ENCODE results near the gene C19orf67.

The C19orf67 gene

DNA sequence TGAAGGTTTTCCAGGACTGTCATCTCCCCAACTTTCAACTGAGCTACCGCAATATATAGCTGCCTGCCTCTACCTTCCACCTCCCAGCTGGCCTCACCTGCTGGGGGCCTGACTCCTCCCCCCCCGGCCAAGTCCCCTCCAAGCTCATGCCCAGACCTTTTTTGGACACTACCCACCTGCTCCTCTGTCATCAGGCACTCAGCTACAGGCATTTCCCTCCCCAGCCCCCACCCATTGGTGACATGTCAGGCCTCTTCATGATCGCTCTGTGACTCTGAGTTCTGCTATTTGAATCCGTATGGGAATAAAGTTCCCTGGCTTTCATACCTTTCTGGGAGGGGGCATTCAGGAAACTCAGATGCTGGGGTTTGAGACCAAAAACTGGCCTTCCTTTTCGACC, 30.2 kb upstream of the C19orf67 start:
- H3K4me3 Mint-ChIP-seq: peak overlapping the region; percentile 92
- H3K9me3 Mint-ChIP-seq: no peaks in the 10 kb centered on the region
- no peaks in the 10 kb centered on the region for H3K27me3 Mint-ChIP-seq
- peaks cover 85% of the 10 kb centered on the region for H3K4me1 Mint-ChIP-seq (ENCODE audit: low read depth)
- intact Hi-C loops (cut with micrococcal nuclease): loop anchor here (2.0 to 5.0 kb wide), 2 partner anchors 25 to 33 kb away; partner anchors contain the start of gene SAMD1
- H3K27ac Mint-ChIP-seq: peak overlapping the region; percentile 93
- peaks cover 28% of the 10 kb centered on the region for H3K36me3 Mint-ChIP-seq (ENCODE audit: low read depth)

DNA sequence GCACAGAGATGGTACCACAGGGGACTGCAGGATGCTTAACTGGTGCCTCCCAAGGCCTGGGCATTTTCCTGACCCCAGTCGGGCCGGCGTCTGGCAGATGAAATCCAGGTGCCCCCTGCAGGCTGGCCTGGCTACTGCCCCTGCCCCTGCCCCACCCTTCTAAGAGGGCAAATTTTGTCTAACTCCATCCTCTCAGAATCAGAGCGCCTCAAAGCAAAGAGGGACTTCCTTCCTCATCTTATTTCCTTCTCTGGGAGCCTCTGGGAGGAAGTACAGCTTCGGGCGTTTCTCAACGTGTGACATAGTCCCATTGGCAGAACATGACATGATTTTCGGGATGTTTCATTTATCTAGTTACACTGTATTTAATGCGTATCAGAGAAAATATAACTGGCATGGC, 29.3 kb upstream of the C19orf67 start:
- H3K9me3 Mint-ChIP-seq: no peaks in the 10 kb centered on the region
- peaks cover 34% of the 10 kb centered on the region for H3K36me3 Mint-ChIP-seq (ENCODE audit: low read depth)
- H3K27ac Mint-ChIP-seq: peak overlapping the region; percentile 93
- no peaks in the 10 kb centered on the region for H3K27me3 Mint-ChIP-seq
- H3K4me1 Mint-ChIP-seq (ENCODE audit: low read depth): peaks cover 81% of the 10 kb centered on the region
- no peak overlapping the region for H3K4me3 Mint-ChIP-seq
- intact Hi-C loops (cut with micrococcal nuclease): loop anchor here (5.0 kb wide), 1 partner anchor 33 kb away; no protein-coding TSS in a partner anchor

DNA sequence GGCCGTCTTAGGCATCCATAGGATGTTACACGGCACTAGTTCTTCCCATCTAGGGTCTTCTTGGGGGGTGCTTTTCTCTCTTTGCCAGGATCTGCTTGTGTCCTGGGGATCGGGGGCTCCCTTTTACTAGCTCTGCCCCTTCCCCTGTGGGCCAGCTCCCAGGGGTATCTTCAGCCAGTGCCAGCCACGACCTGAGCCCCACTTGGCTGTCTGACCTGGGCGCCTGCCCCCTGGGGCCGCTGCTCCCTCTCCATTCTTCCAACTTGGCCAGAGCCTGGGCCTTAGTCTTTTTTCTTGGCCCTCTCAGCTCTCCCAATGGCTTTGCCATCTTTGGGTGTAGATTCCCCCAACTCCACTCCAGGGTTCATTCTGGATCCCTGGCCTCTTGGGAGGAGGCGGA, 28.9 kb upstream of the C19orf67 start:
- intact Hi-C loops (cut with micrococcal nuclease): no loop called here
- H3K36me3 Mint-ChIP-seq (ENCODE audit: low read depth): peaks cover 38% of the 10 kb centered on the region

GRCh38 chr19:14113762-14114414, 28.3 kb upstream of the C19orf67 start:
- H3K4me1 Mint-ChIP-seq (ENCODE audit: low read depth): peaks cover 71% of the 10 kb centered on the region
- H3K27ac Mint-ChIP-seq: peak overlapping the region; percentile 93
- H3K9me3 Mint-ChIP-seq: no peaks in the 10 kb centered on the region
- peaks cover 44% of the 10 kb centered on the region for H3K36me3 Mint-ChIP-seq (ENCODE audit: low read depth)
- intact Hi-C loops (cut with micrococcal nuclease): no loop called here
- no peaks in the 10 kb centered on the region for H3K27me3 Mint-ChIP-seq
- no peak overlapping the region for H3K4me3 Mint-ChIP-seq

More for the DNA sequence above, 28.9 kb upstream of the C19orf67 start:
- Mint-ChIP-seq H3K27me3 (no peaks in the 10 kb centered on the region), H3K27ac (peak overlapping the region; percentile 93), H3K4me1 (ENCODE audit: low read depth) (peaks cover 77% of the 10 kb centered on the region), H3K9me3 (no peaks in the 10 kb centered on the region), H3K4me3 (no peak overlapping the region)

GRCh38 chr19:14112809-14113385, 27.3 kb upstream of the C19orf67 start:
- peak overlapping the region; percentile 27 for H3K4me3 Mint-ChIP-seq
- H3K4me1 Mint-ChIP-seq (ENCODE audit: low read depth): peaks cover 64% of the 10 kb centered on the region
- no peaks in the 10 kb centered on the region for H3K9me3 Mint-ChIP-seq
- H3K27me3 Mint-ChIP-seq: no peaks in the 10 kb centered on the region
- peak overlapping the region; percentile 93 for H3K27ac Mint-ChIP-seq
- intact Hi-C loops (cut with micrococcal nuclease): no loop called here
- peaks cover 50% of the 10 kb centered on the region for H3K36me3 Mint-ChIP-seq (ENCODE audit: low read depth)

DNA sequence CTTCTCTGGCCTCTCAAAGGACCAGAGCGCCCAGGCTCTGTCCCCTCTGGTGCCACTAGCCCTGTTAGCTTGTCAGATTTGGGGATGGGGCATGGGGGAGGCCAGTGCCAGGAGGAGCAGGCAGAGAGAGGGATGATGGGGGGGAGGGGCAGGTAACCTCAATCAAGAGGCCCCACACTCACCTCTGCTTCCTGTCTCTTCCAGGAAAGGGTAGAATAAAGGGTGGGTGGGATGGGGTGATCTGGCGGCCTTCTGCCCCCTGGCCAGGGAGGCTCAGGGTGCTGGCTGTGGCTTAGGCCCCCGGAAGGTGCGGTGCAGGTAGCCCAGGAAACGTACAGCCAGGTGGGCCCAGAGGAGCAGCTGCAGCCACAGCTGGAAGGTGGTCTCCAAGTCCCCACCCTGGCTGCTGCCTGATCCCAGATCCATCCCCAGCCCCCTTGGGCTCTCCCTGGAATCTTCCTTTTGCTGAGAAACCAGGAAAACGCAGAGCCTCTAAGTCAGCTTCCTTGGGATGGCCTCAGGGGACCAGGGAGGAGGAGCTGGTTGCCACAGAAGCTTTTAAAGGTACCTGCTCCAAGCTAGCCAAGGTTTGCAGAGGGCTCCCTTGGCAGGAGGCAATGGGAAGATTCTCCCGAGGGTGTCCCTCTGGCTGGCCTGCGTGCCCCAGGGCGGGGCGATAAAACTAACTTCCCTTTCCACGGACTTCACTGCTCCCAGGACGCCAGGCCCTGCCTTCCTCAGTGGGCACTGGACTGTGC, 26.6 kb upstream of the C19orf67 start:
- Mint-ChIP-seq H3K27me3 (no peaks in the 10 kb centered on the region), H3K9me3 (no peaks in the 10 kb centered on the region), H3K4me1 (ENCODE audit: low read depth) (peaks cover 64% of the 10 kb centered on the region), H3K4me3 (peak overlapping the region; percentile 27), H3K36me3 (ENCODE audit: low read depth) (peaks cover 55% of the 10 kb centered on the region), H3K27ac (peak overlapping the region; percentile 93)
- intact Hi-C loops (cut with micrococcal nuclease): no loop called here

DNA sequence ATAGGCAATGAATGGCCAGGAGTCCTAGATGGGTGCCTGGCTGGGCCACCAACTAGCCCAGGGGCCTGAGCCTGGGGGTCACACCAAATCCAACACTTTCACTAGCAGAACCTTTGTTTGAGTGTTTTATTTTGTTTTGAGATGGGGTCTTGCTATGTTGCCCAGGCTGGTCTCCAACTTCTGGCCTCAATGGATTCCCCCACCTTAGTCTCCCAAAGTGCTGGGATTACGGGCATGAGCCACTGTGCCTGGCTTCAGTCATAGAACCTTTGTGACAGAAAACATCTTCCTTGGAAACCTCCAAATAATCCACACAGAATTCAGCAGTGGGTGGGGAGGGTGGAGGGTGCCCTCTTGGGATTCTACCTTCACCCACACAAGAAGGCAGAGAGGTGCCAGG, 25.9 kb upstream of the C19orf67 start:
- peaks cover 55% of the 10 kb centered on the region for H3K36me3 Mint-ChIP-seq (ENCODE audit: low read depth)
- intact Hi-C loops (cut with micrococcal nuclease): no loop called here
- no peaks in the 10 kb centered on the region for H3K9me3 Mint-ChIP-seq
- H3K27ac Mint-ChIP-seq: peak overlapping the region; percentile 59
- peaks cover 59% of the 10 kb centered on the region for H3K4me1 Mint-ChIP-seq (ENCODE audit: low read depth)
- no peak overlapping the region for H3K4me3 Mint-ChIP-seq
- no peaks in the 10 kb centered on the region for H3K27me3 Mint-ChIP-seq

DNA sequence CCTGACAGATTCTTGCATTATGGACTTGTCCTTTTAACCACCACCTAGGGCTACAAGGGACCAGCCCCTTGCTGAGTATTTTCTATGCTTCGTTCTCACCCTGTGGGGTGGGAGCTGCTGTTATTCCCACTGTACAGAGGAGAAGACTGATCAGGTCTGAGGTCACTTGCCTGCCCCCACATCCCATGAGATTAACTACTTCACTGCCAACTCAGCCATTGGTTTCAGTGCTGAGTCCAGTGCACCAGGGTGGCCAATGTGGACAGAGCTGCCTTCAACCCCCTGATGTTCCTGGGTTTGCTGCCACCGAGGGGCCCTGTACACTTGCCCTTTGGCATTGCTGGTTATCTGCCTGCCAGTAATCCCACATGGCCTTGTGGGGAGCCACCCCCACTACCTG, 25.1 kb upstream of the C19orf67 start:
- H3K27ac Mint-ChIP-seq: peak overlapping the region; percentile 59
- H3K27me3 Mint-ChIP-seq: no peaks in the 10 kb centered on the region
- peaks cover 57% of the 10 kb centered on the region for H3K36me3 Mint-ChIP-seq (ENCODE audit: low read depth)
- intact Hi-C loops (cut with micrococcal nuclease): no loop called here
- H3K4me3 Mint-ChIP-seq: no peak overlapping the region
- H3K9me3 Mint-ChIP-seq: no peaks in the 10 kb centered on the region
- H3K4me1 Mint-ChIP-seq (ENCODE audit: low read depth): peaks cover 50% of the 10 kb centered on the region

DNA sequence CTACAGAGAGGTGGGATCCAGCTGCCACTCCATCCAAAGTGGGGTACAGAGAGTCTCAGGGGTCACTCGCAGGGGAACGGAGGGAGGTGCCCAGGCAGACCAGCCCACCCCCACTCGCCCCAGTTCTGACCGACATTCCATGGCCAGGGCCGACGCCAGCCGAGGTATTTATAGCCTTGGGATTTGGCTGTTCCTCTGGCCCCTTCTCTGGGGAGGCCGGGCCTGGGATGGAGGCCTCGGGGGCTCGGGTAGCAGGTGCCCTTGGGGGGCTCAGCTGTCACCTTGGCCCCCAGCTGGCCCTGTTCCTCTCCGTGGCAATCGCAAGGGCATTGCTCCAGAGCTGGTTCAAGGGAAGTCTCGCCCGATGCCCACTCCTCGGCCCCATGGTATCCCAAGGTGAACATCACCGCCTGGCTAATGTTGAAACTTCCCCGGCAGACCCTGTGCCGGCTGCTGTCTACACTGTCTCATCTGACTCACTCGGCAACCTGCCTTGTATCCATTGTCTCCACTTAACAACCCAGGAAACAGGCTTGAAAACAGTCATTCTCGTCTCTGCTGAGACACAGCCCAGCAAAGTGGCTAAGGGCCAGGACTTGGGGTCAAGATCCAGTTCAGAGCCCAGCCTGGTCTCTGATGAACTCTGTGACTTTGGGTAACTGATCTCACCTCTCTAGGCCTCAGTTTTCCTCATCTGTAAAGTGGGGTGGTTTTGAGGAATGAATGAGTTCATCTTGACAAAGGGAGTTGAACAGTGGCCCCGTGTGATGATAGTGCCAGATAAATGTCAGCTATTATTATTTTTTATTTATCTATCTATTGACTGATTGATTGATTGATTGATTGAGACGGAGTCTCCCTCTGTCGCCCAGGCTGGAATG, 22.2 kb upstream of the C19orf67 start:
- Mint-ChIP-seq H3K36me3 (ENCODE audit: low read depth) (peaks cover 85% of the 10 kb centered on the region), H3K4me1 (ENCODE audit: low read depth) (peaks cover 25% of the 10 kb centered on the region), H3K9me3 (no peaks in the 10 kb centered on the region), H3K27ac (no peak overlapping the region), H3K27me3 (no peaks in the 10 kb centered on the region), H3K4me3 (no peak overlapping the region)
- intact Hi-C loops (cut with micrococcal nuclease): no loop called here

- peaks cover 15% of the 10 kb centered on the region for H3K4me1 Mint-ChIP-seq (ENCODE audit: low read depth)
- intact Hi-C loops (cut with micrococcal nuclease): no loop called here
- no peaks in the 10 kb centered on the region for H3K9me3 Mint-ChIP-seq
- no peaks in the 10 kb centered on the region for H3K27me3 Mint-ChIP-seq
- no peak overlapping the region for H3K4me3 Mint-ChIP-seq
- peaks cover 93% of the 10 kb centered on the region for H3K36me3 Mint-ChIP-seq (ENCODE audit: low read depth)
- no peak overlapping the region for H3K27ac Mint-ChIP-seq
Measured at GRCh38 chr19:14106840-14107239, 21.3 kb upstream of the C19orf67 start.

DNA sequence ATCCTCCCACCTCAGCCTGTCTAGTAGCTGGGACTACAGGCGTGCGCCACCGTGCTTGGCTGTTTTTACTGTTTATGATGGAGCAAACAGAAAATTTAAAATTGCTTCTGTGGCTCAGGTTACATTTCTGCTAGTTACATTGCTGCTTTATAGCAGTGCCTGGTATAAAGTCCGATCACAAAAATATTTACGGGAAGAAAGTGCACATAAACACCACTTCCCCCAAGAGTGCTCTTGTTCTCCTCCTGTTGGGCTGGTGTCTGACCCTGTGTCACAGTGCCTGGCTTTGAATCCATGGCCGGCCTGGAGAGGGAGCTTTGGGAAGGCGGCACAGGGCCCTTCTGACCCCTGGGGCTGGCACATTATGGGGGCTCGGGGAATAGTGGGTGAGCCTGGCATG, 20.1 kb upstream of the C19orf67 start:
- H3K4me3 Mint-ChIP-seq: no peak overlapping the region
- no peak overlapping the region for H3K27ac Mint-ChIP-seq
- no peaks in the 10 kb centered on the region for H3K27me3 Mint-ChIP-seq

DNA sequence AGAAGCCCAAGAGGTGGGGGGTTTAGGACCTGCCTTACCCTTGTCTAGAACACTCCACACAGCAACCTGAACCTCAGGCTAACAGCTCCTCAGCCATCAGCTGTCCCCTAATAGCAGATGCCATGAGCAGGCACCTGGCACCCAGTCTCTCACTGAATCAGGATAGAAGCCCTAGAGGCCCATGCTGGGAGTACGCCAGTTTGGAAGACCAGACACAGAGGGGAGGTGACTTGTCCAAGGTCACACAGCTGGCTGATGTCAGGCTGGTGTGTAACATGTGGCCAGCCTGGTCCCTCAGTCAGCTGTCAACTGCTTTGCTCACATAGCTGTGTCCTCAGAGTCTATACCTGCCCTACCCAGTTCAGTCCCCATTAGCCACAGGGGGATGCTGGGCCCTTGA, 17.7 kb upstream of the C19orf67 start:
- intact Hi-C loops (cut with micrococcal nuclease): no loop called here
- no peak overlapping the region for H3K4me3 Mint-ChIP-seq
- peaks cover 95% of the 10 kb centered on the region for H3K36me3 Mint-ChIP-seq (ENCODE audit: low read depth)
- H3K27me3 Mint-ChIP-seq: no peaks in the 10 kb centered on the region
- no peaks in the 10 kb centered on the region for H3K9me3 Mint-ChIP-seq
- no peak overlapping the region for H3K27ac Mint-ChIP-seq
- H3K4me1 Mint-ChIP-seq (ENCODE audit: low read depth): no peaks in the 10 kb centered on the region

More for the DNA sequence above, 20.1 kb upstream of the C19orf67 start:
- Mint-ChIP-seq H3K36me3 (ENCODE audit: low read depth) (peaks cover 93% of the 10 kb centered on the region), H3K9me3 (no peaks in the 10 kb centered on the region), H3K4me1 (ENCODE audit: low read depth) (peaks cover 4% of the 10 kb centered on the region)
- intact Hi-C loops (cut with micrococcal nuclease): no loop called here

DNA sequence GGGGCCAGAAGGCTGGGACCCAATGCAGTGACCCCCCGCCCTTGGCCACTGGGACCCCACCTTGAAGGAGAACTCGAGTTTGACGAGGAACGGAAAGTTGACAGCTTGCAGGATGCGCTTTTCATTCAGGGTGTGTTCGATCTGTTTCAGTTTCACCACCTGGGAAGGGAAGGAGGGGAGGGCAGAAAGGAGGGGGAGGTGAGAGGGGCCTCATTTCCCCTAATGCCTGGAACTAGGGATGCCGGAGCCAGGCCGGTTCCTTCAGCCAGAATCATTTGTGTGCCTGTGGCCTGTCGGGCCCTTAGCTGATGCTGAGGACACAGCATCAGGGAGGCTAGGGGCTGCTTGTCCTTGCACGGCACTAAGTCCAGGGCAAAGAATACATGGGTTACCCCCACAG, 17.2 kb upstream of the C19orf67 start:
- intact Hi-C loops (cut with micrococcal nuclease): no loop called here
- H3K27me3 Mint-ChIP-seq: no peaks in the 10 kb centered on the region
- no peak overlapping the region for H3K4me3 Mint-ChIP-seq
- no peaks in the 10 kb centered on the region for H3K9me3 Mint-ChIP-seq
- peaks cover 95% of the 10 kb centered on the region for H3K36me3 Mint-ChIP-seq (ENCODE audit: low read depth)
- no peak overlapping the region for H3K27ac Mint-ChIP-seq
- H3K4me1 Mint-ChIP-seq (ENCODE audit: low read depth): no peaks in the 10 kb centered on the region

All from dendritic cell treated with granulocyte-macrophage colony-stimulating factor and Interleukin-4, amounts not matched to agents 40 ng/mL and 50 ng/mL, for 4 days (primary cell).